ENCODE results near the gene LRIG2. TPM values are rescaled to one million over a fixed set of nuclear protein-coding genes. Genes with fewer than 3 reads are reported as not detected.
A peak's percentile ranks its signal among the peaks of the same experiment; 100 is the strongest.
"Not testable (repeated sequence)": the region's sequence is repeated elsewhere in the genome, so short reads cannot be mapped to it uniquely, and the experiment has no call there.

LRIG2 gene
- polyA plus RNA-seq (ENCODE audit: insufficient read length in 4 of 4) = 10 to 100 TPM; 13.6 to 19.5 (median 18.0) TPM

- DNase-seq (ENCODE audit: low read depth in 4 of 4, low spot score in 3 of 4) = peak; percentile 94 to 97 (median 96)
Observed at GRCh38 chr1:113072757-113073478, at the start of gene LRIG2. TSS of gene LRIG2 (plus strand) at chr1:113073198. CDS start at chr1:113073407, 209 bp downstream.

GRCh38 chr1:113023316-113023715 is 49.7 kb upstream of the LRIG2 start:
- DNase-seq (ENCODE audit: low read depth in 4 of 4, low spot score in 3 of 4) = not testable (repeated sequence)

- peak in 1 of 4 donors; percentile 47 for DNase-seq (ENCODE audit: low read depth in 4 of 4, low spot score in 3 of 4)
Observed at GRCh38 chr1:113027007-113027406, 46.0 kb upstream of the LRIG2 start.

- DNase-seq (ENCODE audit: low read depth in 4 of 4, low spot score in 3 of 4) = no peak
Observed at GRCh38 chr1:113027449-113027848, 45.5 kb upstream of the LRIG2 start.

- DNase-seq (ENCODE audit: low read depth in 4 of 4, low spot score in 3 of 4) = no peak
Observed at GRCh38 chr1:113029822-113030221, 43.2 kb upstream of the LRIG2 start.

- no peak for DNase-seq (ENCODE audit: low read depth in 4 of 4, low spot score in 3 of 4)
Observed at GRCh38 chr1:113031171-113031933, 41.6 kb upstream of the LRIG2 start.

- DNase-seq (ENCODE audit: low read depth in 4 of 4, low spot score in 3 of 4) = no peak
Observed at GRCh38 chr1:113035086-113035485, 37.9 kb upstream of the LRIG2 start.

- DNase-seq (ENCODE audit: low read depth in 4 of 4, low spot score in 3 of 4) = no peak
Observed at GRCh38 chr1:113036639-113037321, 36.2 kb upstream of the LRIG2 start.

GRCh38 chr1:113040041-113040440 is 33.0 kb upstream of the LRIG2 start:
- DNase-seq (ENCODE audit: low read depth in 4 of 4, low spot score in 3 of 4) = no peak

- no peak for DNase-seq (ENCODE audit: low read depth in 4 of 4, low spot score in 3 of 4)
Observed at GRCh38 chr1:113040718-113041412, 32.1 kb upstream of the LRIG2 start.

GRCh38 chr1:113041569-113042284 is 31.3 kb upstream of the LRIG2 start:
- no peak for DNase-seq (ENCODE audit: low read depth in 4 of 4, low spot score in 3 of 4)

GRCh38 chr1:113042285-113043143 is 30.5 kb upstream of the LRIG2 start:
- DNase-seq (ENCODE audit: low read depth in 4 of 4, low spot score in 3 of 4) = peak in 2 of 4 donors; percentile 52 to 67

GRCh38 chr1:113043144-113043488 is 29.9 kb upstream of the LRIG2 start:
- DNase-seq (ENCODE audit: low read depth in 4 of 4, low spot score in 3 of 4) = not testable (repeated sequence)

GRCh38 chr1:113046569-113046968 is 26.4 kb upstream of the LRIG2 start:
- no peak for DNase-seq (ENCODE audit: low read depth in 4 of 4, low spot score in 3 of 4)

- no peak for DNase-seq (ENCODE audit: low read depth in 4 of 4, low spot score in 3 of 4)
Observed at GRCh38 chr1:113048064-113048463, 24.9 kb upstream of the LRIG2 start.

- no peak for DNase-seq (ENCODE audit: low read depth in 4 of 4, low spot score in 3 of 4)
Observed at GRCh38 chr1:113053344-113054126, 19.5 kb upstream of the LRIG2 start.

- no peak for DNase-seq (ENCODE audit: low read depth in 4 of 4, low spot score in 3 of 4)
Observed at GRCh38 chr1:113055570-113055969, 17.4 kb upstream of the LRIG2 start.

GRCh38 chr1:113057006-113057405 is 16.0 kb upstream of the LRIG2 start:
- DNase-seq (ENCODE audit: low read depth in 4 of 4, low spot score in 3 of 4) = no peak

Measured in left renal pelvis (tissue), 4 donors.